Activated naive CD4-positive, alpha-beta T cell treated with anti-CD3 and anti-CD28 coated beads for 36 hours (primary cell): Measurements from ENCODE around the gene PDCL3. TPM values are rescaled to one million over a fixed set of nuclear protein-coding genes. Genes with fewer than 3 reads are reported as not detected.

ENCODE experiments used
- total RNA-seq, 2 experiments: library from RNA; stranded (reverse); gene quantifications; one replicate each; pipeline ENCODE4 v1.2.3, GENCODE V29; 2021

Gene PDCL3
- total RNA-seq, 2 experiments from 2014 or later = 42.2 to 42.8 TPM

Other genes with a start within 250 kb of the PDCL3 start
- gene LONRF2, start 240.5 kb upstream of the PDCL3 start, total RNA-seq = not detected
- 1 to 10 TPM; 3.3 to 4.5 TPM for gene CHST10, start 145.3 kb upstream of the PDCL3 start, total RNA-seq
- gene NMS, start 92.5 kb upstream of the PDCL3 start, total RNA-seq = not detected